ENCODE results near the gene NPBWR2. TPM values are rescaled to one million over a fixed set of nuclear protein-coding genes. Genes with fewer than 3 reads are reported as not detected.

The NPBWR2 gene
- total and polyA plus RNA-seq, 2 experiments from 2014 or later: not detected

DNA sequence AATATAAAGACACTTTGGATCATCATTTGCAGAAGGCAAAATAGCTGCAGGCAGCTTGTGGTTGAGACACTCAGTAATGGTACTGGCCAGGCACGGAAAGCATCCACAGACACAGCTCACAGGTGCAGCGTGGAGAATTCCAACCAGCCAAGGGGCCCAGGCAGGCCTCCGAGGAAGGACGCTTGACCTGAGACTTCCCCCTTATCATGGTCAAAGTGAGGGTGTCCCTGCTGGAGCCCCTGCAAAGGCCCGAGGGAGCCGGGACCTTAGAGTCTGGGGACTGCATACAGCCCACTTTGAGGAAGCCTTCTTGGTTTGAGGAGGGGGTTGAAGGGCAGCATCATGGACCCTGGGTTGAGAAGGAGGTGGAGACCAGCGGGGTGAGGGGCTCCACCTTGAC lies 41.8 kb upstream of the NPBWR2 start:
- no peaks in the 10 kb centered on the region for H3K36me3 ChIP-seq (ENCODE audit: insufficient read depth)
- no peak overlapping the region for H3K4me3 ChIP-seq
- no peak overlapping the region for H3K27ac ChIP-seq (ENCODE audit: low read depth)
- TF ChIP-seq ETS1 (IDR thresholded peaks at IDR 0.05): no peak
- no peak for TF ChIP-seq CTCF (conservative IDR thresholded peaks at IDR 0.05; ENCODE audit: low read depth in 2 of 2)
- TF ChIP-seq ZNF462 (CRISPR knock-in tag; IDR thresholded peaks at IDR 0.05): no peak
- no peak for TF ChIP-seq REST (IDR thresholded peaks at IDR 0.05; ENCODE audit: unreplicated experiment)
- no peak for TF ChIP-seq ZNF114 (CRISPR knock-in tag; IDR thresholded peaks at IDR 0.05)
- no peak for TF ChIP-seq EZH2 (IDR thresholded peaks at IDR 0.05; ENCODE audit: low read depth, unreplicated experiment)
- TF ChIP-seq STAT1 (IDR thresholded peaks at IDR 0.05; ENCODE audit: unreplicated experiment): no peak
- TF ChIP-seq ZNF331 (CRISPR knock-in tag; IDR thresholded peaks at IDR 0.05; ENCODE audit: low read depth): no peak
- TF ChIP-seq CREB1 (CRISPR knock-in tag; IDR thresholded peaks at IDR 0.05; ENCODE audit: low read depth): no peak
- TF ChIP-seq NANOG (IDR thresholded peaks at IDR 0.05; ENCODE audit: borderline replicate concordance): no peak
- no peak for TF ChIP-seq JUNB (IDR thresholded peaks at IDR 0.05; ENCODE audit: unreplicated experiment)
- TF ChIP-seq EZH2phosphoT487 (IDR thresholded peaks at IDR 0.05; ENCODE audit: unreplicated experiment): no peak
- no peaks in the 10 kb centered on the region for H3K27me3 ChIP-seq (ENCODE audit: insufficient read depth)
- H2AFZ ChIP-seq: no peak overlapping the region
- Mint-ChIP-seq H3K4me1 (peaks cover 19% of the 10 kb centered on the region), H3K27ac (no peak overlapping the region), H3K4me3 (no peak overlapping the region), H3K27me3 (ENCODE audit: insufficient read depth, low read depth, poor library complexity) (peaks cover 13% of the 10 kb centered on the region), H3K36me3 (ENCODE audit: low read depth) (peaks cover 12% of the 10 kb centered on the region; the same call in 2 of the 3 replicates), H3K9me3 (peaks cover 28% of the 10 kb centered on the region)
- H3F3A ChIP-seq (replicated peaks; ENCODE audit: low read depth): 0 out of 2 replicates have a peak, but pooled peaks cover 7% of the 10 kb centered on the region
- no peak overlapping the region for H3K4me2 ChIP-seq
- H3K9me2 ChIP-seq (ENCODE audit: insufficient read depth): no peaks in the 10 kb centered on the region; the same call in 1 of the 2 replicates
- ATAC-seq (no peak), DNase-seq (ENCODE audit: low spot score) (no peak)
- H3K79me2 ChIP-seq (replicated peaks; ENCODE audit: insufficient read depth): no peaks in the 10 kb centered on the region
- peaks cover 7% of the 10 kb centered on the region; the same call in 1 of the 2 replicates for H3K4me1 ChIP-seq (ENCODE audit: insufficient read depth)
- H4K20me1 ChIP-seq (replicated peaks; ENCODE audit: insufficient read depth): no peaks in the 10 kb centered on the region

All from GM23338 (cell line).